Lung (tissue), 12 donors: ENCODE data around the gene CDKL5. TPM values are rescaled to one million over a fixed set of nuclear protein-coding genes. Genes with fewer than 3 reads are reported as not detected.

Experiments used
- ATAC-seq: fragments of 200-7000 bp; cut with Tn5 transposase; one replicate; pipeline ENCODE4 v1.9.1; 2020; ENCODE audit warnings: moderate number of reproducible peaks; ENCODE audit not compliant: insufficient read depth, low FRiP score
- DNase-seq, 3 donors: peaks; one replicate each; pipeline ENCODE4 v3.0.0-alpha.2; 2013 to 2017
- H3K27ac ChIP-seq, 2 donors: one replicate each; pipeline ENCODE4 v1.5.1; 2013; ENCODE audit warnings: mild to moderate bottlenecking in 2 of 2, moderate library complexity in 2 of 2, control low read depth in 1 of 2, inconsistent platforms in 1 of 2, low read depth in 1 of 2, low read length in 1 of 2
- H3K27me3 ChIP-seq, 3 donors: one replicate each; pipeline ENCODE4 v1.5.1; 2013; ENCODE audit warnings: low read length in 2 of 3; ENCODE audit not compliant: control insufficient read depth in 3 of 3, insufficient read depth in 3 of 3
- H3K36me3 ChIP-seq, 4 donors: one replicate each; pipeline ENCODE4 v1.5.1; 2013; ENCODE audit warnings: low read length in 4 of 4, mild to moderate bottlenecking in 1 of 4, moderate library complexity in 1 of 4; ENCODE audit not compliant: control insufficient read depth in 4 of 4, insufficient read depth in 4 of 4
- H3K4me1 ChIP-seq, 5 donors: one replicate each; pipeline ENCODE4 v1.5.1; 2013; ENCODE audit warnings: low read length in 5 of 5, mild to moderate bottlenecking in 2 of 5, moderate library complexity in 1 of 5; ENCODE audit not compliant: control insufficient read depth in 5 of 5, insufficient read depth in 5 of 5
- H3K4me3 ChIP-seq: one replicate; pipeline ENCODE4 v1.5.1; 2013; ENCODE audit warnings: mild to moderate bottlenecking, control low read depth, moderate library complexity
- H3K9ac ChIP-seq, 2 donors: one replicate each; pipeline ENCODE4 v1.5.1; 2013; ENCODE audit warnings: low read length in 2 of 2, control low read depth in 1 of 2; ENCODE audit not compliant: insufficient read depth in 1 of 2
- H3K9me3 ChIP-seq, 4 donors: one replicate each; pipeline ENCODE4 v1.5.1; 2013; ENCODE audit warnings: low read length in 3 of 4, mild to moderate bottlenecking in 1 of 4, moderate library complexity in 1 of 4; ENCODE audit not compliant: control insufficient read depth in 4 of 4, insufficient read depth in 3 of 4
- WGBS, 2 donors: extraction: QIAGEN DNeasy Blood & Tissue Kit; methylation state at CpG; one replicate each; pipeline ENCODE4 v1.1.7; 2013; 5-methylcytosine and 5-hydroxymethylcytosine counted together
- polyA plus RNA-seq, 2 donors: library from polyadenylated mRNA; stranded (reverse); fragments of 200-250 nt; gene quantifications; one replicate each; pipeline ENCODE4 v1.2.1, GENCODE V29; 2013
- total RNA-seq, 2 donors: library from RNA; depleted of rRNA in 1 of 2; stranded (reverse); fragments of >200 nt in 1 of 2; gene quantifications; one replicate each; pipeline ENCODE4 v1.2.1, GENCODE V29; 2014 to 2021
- TF ChIP-seq, protein P1 (sequence below): IDR thresholded peaks from 2 replicates; pipeline ENCODE4 v1.5.1; 2012; ENCODE audit warnings: mild to moderate bottlenecking; ENCODE audit errors: control extremely low read depth, extremely low read depth
- donor health status: control.
- donor health status: control.
- donor health status: Bipolar disorder and iron deficiency.
- donor health status: healthy.
- donor health status: DM: yes; HTN: yes; CAD: no.

The CDKL5 gene
- total and polyA plus RNA-seq, 4 donors = 3.2 to 37.3 (median 16.3) TPM

DNA sequence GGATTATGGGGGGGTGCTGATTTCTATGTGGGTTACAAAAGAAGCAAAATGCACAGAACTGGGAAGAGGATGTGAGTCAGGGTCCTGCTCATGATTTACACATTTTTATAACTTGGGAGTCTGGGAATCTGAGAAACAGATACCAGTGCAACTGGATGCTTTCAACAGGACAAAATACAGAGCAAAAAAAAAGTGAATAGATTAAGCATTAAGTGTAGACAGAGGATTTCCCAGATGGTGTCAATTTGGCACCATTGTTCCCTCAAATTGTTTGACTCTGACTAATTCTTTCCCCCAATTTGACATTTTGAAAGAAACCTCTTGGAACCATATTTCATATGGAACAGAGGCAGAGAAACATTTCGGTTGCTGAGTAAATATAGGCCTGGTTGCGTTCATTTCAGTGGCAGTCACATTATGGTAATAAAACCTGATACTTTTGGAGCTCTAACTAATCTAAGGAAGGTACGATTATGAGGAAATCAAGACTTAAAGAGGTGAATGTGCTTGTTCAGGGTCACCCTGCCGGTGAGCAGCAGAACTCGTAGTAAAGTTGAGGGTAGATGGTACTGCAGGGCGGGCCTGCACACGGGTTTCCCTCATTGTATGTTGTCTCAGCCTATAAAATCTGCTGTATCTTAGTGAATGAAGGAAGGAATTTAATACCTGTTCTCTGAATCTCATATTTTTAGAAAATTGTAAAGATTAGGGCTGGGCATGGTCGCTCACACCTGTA lies 18.7 kb upstream of the CDKL5 start:
- H3K4me3 ChIP-seq = no peak overlapping the region
- no peak overlapping the region for H3K27ac ChIP-seq
- TF ChIP-seq, protein P1, sequence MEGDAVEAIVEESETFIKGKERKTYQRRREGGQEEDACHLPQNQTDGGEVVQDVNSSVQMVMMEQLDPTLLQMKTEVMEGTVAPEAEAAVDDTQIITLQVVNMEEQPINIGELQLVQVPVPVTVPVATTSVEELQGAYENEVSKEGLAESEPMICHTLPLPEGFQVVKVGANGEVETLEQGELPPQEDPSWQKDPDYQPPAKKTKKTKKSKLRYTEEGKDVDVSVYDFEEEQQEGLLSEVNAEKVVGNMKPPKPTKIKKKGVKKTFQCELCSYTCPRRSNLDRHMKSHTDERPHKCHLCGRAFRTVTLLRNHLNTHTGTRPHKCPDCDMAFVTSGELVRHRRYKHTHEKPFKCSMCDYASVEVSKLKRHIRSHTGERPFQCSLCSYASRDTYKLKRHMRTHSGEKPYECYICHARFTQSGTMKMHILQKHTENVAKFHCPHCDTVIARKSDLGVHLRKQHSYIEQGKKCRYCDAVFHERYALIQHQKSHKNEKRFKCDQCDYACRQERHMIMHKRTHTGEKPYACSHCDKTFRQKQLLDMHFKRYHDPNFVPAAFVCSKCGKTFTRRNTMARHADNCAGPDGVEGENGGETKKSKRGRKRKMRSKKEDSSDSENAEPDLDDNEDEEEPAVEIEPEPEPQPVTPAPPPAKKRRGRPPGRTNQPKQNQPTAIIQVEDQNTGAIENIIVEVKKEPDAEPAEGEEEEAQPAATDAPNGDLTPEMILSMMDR = no peak
- no peak overlapping the region for H3K9ac ChIP-seq
- no peak for ATAC-seq
- 83 to 90% methylated on average over 8 of the region's 8 CpGs for WGBS, 2 donors
- H3K4me1 ChIP-seq = peaks cover 0 to 1% (median 0%) of the 10 kb centered on the region in 5 donors
- peaks cover 2 to 3% (median 2%) of the 10 kb centered on the region in 3 donors for H3K27me3 ChIP-seq
- no peaks in the 10 kb centered on the region for H3K9me3 ChIP-seq
- no peaks in the 10 kb centered on the region for H3K36me3 ChIP-seq
- DNase-seq = no peak

DNA sequence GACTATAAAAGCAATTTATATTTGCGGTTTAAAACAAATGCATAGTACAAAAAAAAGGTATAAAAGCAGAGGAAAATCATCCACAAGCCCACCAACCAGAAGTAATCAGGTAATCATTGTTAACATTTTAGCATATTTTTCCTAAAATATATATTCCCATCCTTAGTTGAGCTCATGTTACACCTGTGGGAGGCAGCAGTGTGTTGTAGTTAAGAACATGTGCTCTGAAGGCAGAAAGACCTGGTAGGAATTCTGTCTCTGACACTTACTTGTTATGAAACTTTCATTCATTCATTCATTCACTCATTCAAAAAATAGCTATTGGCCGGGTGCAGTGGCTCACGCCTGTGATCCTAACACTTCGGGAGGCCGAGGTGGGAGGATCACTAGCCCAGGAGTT lies 15.4 kb upstream of the CDKL5 start:
- Histone ChIP-seq H3K4me3 (no peak overlapping the region), H3K9ac (no peak overlapping the region), H3K27ac (no peak overlapping the region), H3K4me1 (peaks cover 0 to 1% (median 0%) of the 10 kb centered on the region in 5 donors), H3K36me3 (no peaks in the 10 kb centered on the region), H3K27me3 (peaks cover 0 to 2% (median 2%) of the 10 kb centered on the region in 3 donors), H3K9me3 (no peaks in the 10 kb centered on the region)
- TF ChIP-seq, protein P1 = no peak
- WGBS, 2 donors = 84% methylated on average over 5 of the region's 5 CpGs
- ATAC-seq = no peak
- DNase-seq = peak in 1 of 3 donors; percentile 38

DNA sequence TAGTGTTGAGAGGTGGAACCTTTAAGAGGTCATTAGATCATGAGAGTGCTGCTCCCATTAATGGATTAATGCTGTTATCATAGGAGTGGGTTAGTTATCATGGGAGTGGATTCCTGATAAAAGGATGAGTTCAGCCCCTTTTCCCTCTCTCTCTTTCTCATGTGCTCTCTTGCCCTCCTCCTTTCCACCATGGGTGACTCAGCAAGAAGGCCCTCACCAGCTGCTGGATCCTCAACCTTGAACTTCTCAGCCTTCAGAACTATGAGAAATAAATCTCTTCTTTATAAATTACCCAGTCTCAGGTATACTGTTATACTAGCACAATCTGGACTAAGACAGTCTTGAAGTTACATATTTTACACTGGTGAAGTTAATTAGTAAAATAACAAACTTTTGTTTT lies 10.0 kb upstream of the CDKL5 start:
- Histone ChIP-seq H3K27ac (no peak overlapping the region), H3K27me3 (peaks cover 0 to 3% (median 0%) of the 10 kb centered on the region in 3 donors), H3K4me1 (no peaks in the 10 kb centered on the region), H3K4me3 (no peak overlapping the region), H3K36me3 (no peaks in the 10 kb centered on the region), H3K9ac (no peak overlapping the region), H3K9me3 (peaks cover 0 to 2% (median 0%) of the 10 kb centered on the region in 4 donors)
- TF ChIP-seq, protein P1 = no peak
- ATAC-seq = no peak
- DNase-seq = no peak
